NCI-H524 treated with DMSO at 0.1 percent for 48 hours (cell line): ENCODE results near the gene KLHDC4.
"Not testable (repeated sequence)": the region's sequence is repeated elsewhere in the genome, so short reads cannot be mapped to it uniquely, and the experiment has no call there.

ENCODE experiments used
- DNase-seq: peaks from one replicate; lab custom pipeline; 2025; lab: John Stamatoyannopoulos, UW

KLHDC4 gene

GRCh38 chr16:87788730-87789436 is 23.1 kb upstream of the KLHDC4 start:
- DNase-seq: not testable (repeated sequence)

- not testable (repeated sequence) for DNase-seq
Observed at GRCh38 chr16:87787451-87788091, 21.8 kb upstream of the KLHDC4 start.

GRCh38 chr16:87784812-87785211 is 19.0 kb upstream of the KLHDC4 start:
- no peak for DNase-seq

GRCh38 chr16:87782033-87782432 is 16.2 kb upstream of the KLHDC4 start:
- DNase-seq: no peak

GRCh38 chr16:87780385-87780989 is 14.7 kb upstream of the KLHDC4 start:
- no peak for DNase-seq

- peak; percentile 81 for DNase-seq
Observed at GRCh38 chr16:87778830-87779579, 13.2 kb upstream of the KLHDC4 start.

GRCh38 chr16:87778476-87778829 is 12.7 kb upstream of the KLHDC4 start:
- DNase-seq: no peak

GRCh38 chr16:87773836-87774235 is 8.1 kb upstream of the KLHDC4 start:
- DNase-seq: not testable (repeated sequence)

GRCh38 chr16:87767456-87767855 is 1.7 kb upstream of the KLHDC4 start:
- DNase-seq: not testable (repeated sequence)

GRCh38 chr16:87766485-87766797 is 655 bp upstream of the KLHDC4 start:
- no peak for DNase-seq

GRCh38 chr16:87765473-87765775 is 362 bp downstream of the KLHDC4 start:
- no peak for DNase-seq

- no peak for DNase-seq
Observed at GRCh38 chr16:87764600-87765472, 950 bp downstream of the KLHDC4 start.

GRCh38 chr16:87762620-87763019 is 3.2 kb downstream of the KLHDC4 start:
- no peak for DNase-seq

GRCh38 chr16:87762071-87762571 is 3.7 kb downstream of the KLHDC4 start:
- no peak for DNase-seq

- DNase-seq: no peak
Observed at GRCh38 chr16:87761060-87761459, 4.7 kb downstream of the KLHDC4 start.

GRCh38 chr16:87757841-87758426 is 7.9 kb downstream of the KLHDC4 start:
- DNase-seq: no peak

GRCh38 chr16:87754535-87754934 is 11.3 kb downstream of the KLHDC4 start:
- DNase-seq: no peak

GRCh38 chr16:87747626-87748414 is 18.0 kb downstream of the KLHDC4 start:
- DNase-seq: no peak

- DNase-seq: no peak
Observed at GRCh38 chr16:87746178-87746577, 19.6 kb downstream of the KLHDC4 start.

GRCh38 chr16:87744750-87745514 is 20.9 kb downstream of the KLHDC4 start:
- DNase-seq: no peak
